ENCODE results near the gene S100PBP. TPM values are rescaled to one million over a fixed set of nuclear protein-coding genes. Genes with fewer than 3 reads are reported as not detected.

S100PBP gene
- total RNA-seq, 1 experiment from 2014 or later, result 69.3 TPM

GRCh38 chr1:32848354-32849063 is 31.1 kb downstream of the S100PBP start:
- no peak overlapping the region for H3K27ac ChIP-seq (ENCODE audit: low read depth, low read length, poor library complexity, severe bottlenecking)
- no peaks in the 10 kb centered on the region for H3K9me3 ChIP-seq (ENCODE audit: low read depth, low read length, poor library complexity, severe bottlenecking)
- H3K4me3 ChIP-seq (ENCODE audit: low read depth, low read length, poor library complexity, severe bottlenecking), result no peak overlapping the region
- POLR2A ChIA-PET (ENCODE audit: low non-redundant PET), result no interaction called here
- TF ChIP-seq, protein P1, sequence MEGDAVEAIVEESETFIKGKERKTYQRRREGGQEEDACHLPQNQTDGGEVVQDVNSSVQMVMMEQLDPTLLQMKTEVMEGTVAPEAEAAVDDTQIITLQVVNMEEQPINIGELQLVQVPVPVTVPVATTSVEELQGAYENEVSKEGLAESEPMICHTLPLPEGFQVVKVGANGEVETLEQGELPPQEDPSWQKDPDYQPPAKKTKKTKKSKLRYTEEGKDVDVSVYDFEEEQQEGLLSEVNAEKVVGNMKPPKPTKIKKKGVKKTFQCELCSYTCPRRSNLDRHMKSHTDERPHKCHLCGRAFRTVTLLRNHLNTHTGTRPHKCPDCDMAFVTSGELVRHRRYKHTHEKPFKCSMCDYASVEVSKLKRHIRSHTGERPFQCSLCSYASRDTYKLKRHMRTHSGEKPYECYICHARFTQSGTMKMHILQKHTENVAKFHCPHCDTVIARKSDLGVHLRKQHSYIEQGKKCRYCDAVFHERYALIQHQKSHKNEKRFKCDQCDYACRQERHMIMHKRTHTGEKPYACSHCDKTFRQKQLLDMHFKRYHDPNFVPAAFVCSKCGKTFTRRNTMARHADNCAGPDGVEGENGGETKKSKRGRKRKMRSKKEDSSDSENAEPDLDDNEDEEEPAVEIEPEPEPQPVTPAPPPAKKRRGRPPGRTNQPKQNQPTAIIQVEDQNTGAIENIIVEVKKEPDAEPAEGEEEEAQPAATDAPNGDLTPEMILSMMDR (conservative IDR thresholded peaks at IDR 0.05; ENCODE audit: low read depth, low read length), result no peak
- no peak for TF ChIP-seq EZH2 (IDR thresholded peaks at IDR 0.05; ENCODE audit: borderline replicate concordance, low read depth, low read length, poor library complexity, severe bottlenecking)
- intact Hi-C loops (cut with micrococcal nuclease; ENCODE audit: unreplicated experiment), result no loop called here
- peaks cover 22% of the 10 kb centered on the region for H3K36me3 ChIP-seq (ENCODE audit: insufficient read depth, low read length, poor library complexity, severe bottlenecking)
- DNase-seq (ENCODE audit: low spot score), result no peak
- CTCF ChIA-PET, result no interaction called here
- BruUV-seq (replicated peaks), result no TSS peak
- no peaks in the 10 kb centered on the region for H3K27me3 ChIP-seq (replicated peaks; ENCODE audit: insufficient read depth, low read depth, low read length, poor library complexity)
- no peaks in the 10 kb centered on the region for H3K4me1 ChIP-seq (ENCODE audit: insufficient read depth, low read length, poor library complexity, severe bottlenecking)

DNA sequence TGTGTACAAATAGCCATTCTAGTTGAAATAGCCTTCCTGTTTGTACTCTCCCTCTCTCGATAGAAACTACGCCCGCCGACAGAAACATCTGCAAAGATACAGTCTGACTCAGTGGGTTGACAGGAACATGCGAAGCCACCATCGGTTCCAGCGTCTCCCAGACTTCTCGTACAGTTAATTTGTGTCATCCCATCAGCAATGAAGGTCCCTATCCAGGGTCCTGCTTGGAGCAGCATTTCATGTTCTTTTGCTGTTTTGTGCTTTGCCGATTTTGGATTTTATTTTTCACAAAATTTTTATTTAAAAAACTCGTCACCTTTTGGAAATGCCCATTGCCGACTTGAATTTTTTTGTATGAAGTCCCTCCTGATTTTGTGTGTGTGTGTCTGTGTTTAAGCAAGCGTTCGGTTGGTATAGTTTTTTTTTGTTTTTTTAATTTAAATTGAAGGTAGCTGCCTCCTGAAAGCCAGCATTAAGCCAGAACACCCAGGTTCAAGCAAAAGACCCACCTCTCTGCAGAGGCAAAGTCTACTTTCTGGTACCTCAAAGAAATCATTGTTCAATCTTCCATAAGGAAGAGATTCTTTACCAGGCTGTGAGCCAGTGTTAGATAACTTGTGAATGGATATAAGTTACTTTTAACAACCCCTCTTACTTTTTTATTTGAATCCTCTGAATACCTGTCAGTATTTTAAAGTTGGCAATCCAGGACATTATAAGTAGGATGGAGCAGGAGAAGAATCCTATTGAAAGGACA is 38.6 kb downstream of the S100PBP start:
- no peaks in the 10 kb centered on the region for H3K9me3 ChIP-seq (ENCODE audit: low read depth, low read length, poor library complexity, severe bottlenecking)
- no peak for DNase-seq (ENCODE audit: low spot score)
- no peak overlapping the region for H3K4me3 ChIP-seq (ENCODE audit: low read depth, low read length, poor library complexity, severe bottlenecking)
- no peaks in the 10 kb centered on the region for H3K4me1 ChIP-seq (ENCODE audit: insufficient read depth, low read length, poor library complexity, severe bottlenecking)
- ChIA-PET CTCF (no interaction called here), POLR2A (ENCODE audit: low non-redundant PET) (no interaction called here)
- TF ChIP-seq, protein P1 (conservative IDR thresholded peaks at IDR 0.05; ENCODE audit: low read depth, low read length), result no peak
- no peak for TF ChIP-seq EZH2 (IDR thresholded peaks at IDR 0.05; ENCODE audit: borderline replicate concordance, low read depth, low read length, poor library complexity, severe bottlenecking)
- no peak overlapping the region for H3K27ac ChIP-seq (ENCODE audit: low read depth, low read length, poor library complexity, severe bottlenecking)
- H3K36me3 ChIP-seq (ENCODE audit: insufficient read depth, low read length, poor library complexity, severe bottlenecking), result peaks cover 30% of the 10 kb centered on the region
- H3K27me3 ChIP-seq (replicated peaks; ENCODE audit: insufficient read depth, low read depth, low read length, poor library complexity), result no peaks in the 10 kb centered on the region
- BruUV-seq (replicated peaks), result TSS peak; percentile 11
- intact Hi-C loops (cut with micrococcal nuclease; ENCODE audit: unreplicated experiment), result no loop called here

DNA sequence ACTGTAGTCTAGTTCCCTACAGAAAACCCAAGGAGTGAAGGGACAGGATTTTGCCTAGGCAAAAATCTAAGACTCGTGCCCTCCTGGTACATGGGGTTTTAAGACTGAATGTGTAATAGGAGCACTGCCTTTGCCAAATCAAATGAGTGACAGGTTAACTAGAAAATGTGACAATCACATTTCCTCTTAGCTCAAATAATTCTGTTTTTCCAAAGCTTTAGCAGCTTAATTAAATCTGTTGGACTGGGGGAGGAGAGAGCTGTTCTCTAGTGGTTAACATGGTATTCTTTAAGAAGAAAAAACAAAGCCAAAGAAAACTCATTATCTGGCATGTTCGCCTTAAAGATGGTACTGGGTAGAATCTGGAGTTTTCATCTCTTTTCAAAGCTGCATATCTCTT is 40.7 kb downstream of the S100PBP start:
- no TSS peak for BruUV-seq (replicated peaks)
- POLR2A ChIA-PET (ENCODE audit: low non-redundant PET), result no interaction called here
- H3K36me3 ChIP-seq (ENCODE audit: insufficient read depth, low read length, poor library complexity, severe bottlenecking), result peaks cover 30% of the 10 kb centered on the region

More for the DNA sequence above, 40.7 kb downstream of the S100PBP start:
- Histone ChIP-seq H3K4me1 (ENCODE audit: insufficient read depth, low read length, poor library complexity, severe bottlenecking) (no peaks in the 10 kb centered on the region), H3K27me3 (replicated peaks; ENCODE audit: insufficient read depth, low read depth, low read length, poor library complexity) (no peaks in the 10 kb centered on the region), H3K27ac (ENCODE audit: low read depth, low read length, poor library complexity, severe bottlenecking) (no peak overlapping the region), H3K9me3 (ENCODE audit: low read depth, low read length, poor library complexity, severe bottlenecking) (no peaks in the 10 kb centered on the region), H3K4me3 (ENCODE audit: low read depth, low read length, poor library complexity, severe bottlenecking) (no peak overlapping the region)
- no peak for TF ChIP-seq EZH2 (IDR thresholded peaks at IDR 0.05; ENCODE audit: borderline replicate concordance, low read depth, low read length, poor library complexity, severe bottlenecking)
- TF ChIP-seq, protein P1 (conservative IDR thresholded peaks at IDR 0.05; ENCODE audit: low read depth, low read length), result no peak
- intact Hi-C loops (cut with micrococcal nuclease; ENCODE audit: unreplicated experiment), result no loop called here
- CTCF ChIA-PET, result no interaction called here
- DNase-seq (ENCODE audit: low spot score), result no peak
